OCI-LY3 (cell line): ENCODE data around the gene MGMT.

Source experiments
- H2AFZ ChIP-seq: fragments of 200-600, 300-600 bp; shearing (Covaris generic); 2 replicates; pipeline ENCODE4 v1.6.0; 2014; ENCODE audit warnings: antibody characterized with exemption, low read depth, low read length
- H3K27ac ChIP-seq: fragments of 200-600, 300-600 bp; sonication (generic); 2 replicates; pipeline ENCODE4 v1.5.1; 2014; ENCODE audit warnings: mild to moderate bottlenecking, low read length, moderate library complexity, mixed read lengths
- H3K27me3 ChIP-seq: fragments of 200-600, 300-600 bp; sonication (generic); 2 replicates; pipeline ENCODE4 v1.6.1; 2014; ENCODE audit warnings: low read depth, low read length, mixed read lengths
- H3K36me3 ChIP-seq: fragments of 200-600, 300-600 bp; sonication (generic); replicated peaks from 2 replicates; pipeline ENCODE3; 2014; ENCODE audit warnings: low read depth, low read length, mixed read lengths
- H3K4me1 ChIP-seq: fragments of 300-600, 200-600 bp; sonication (generic); 2 replicates; pipeline ENCODE4 v1.6.1; 2014; ENCODE audit warnings: low read length, mixed read lengths
- H3K4me2 ChIP-seq: fragments of 200-600, 300-600 bp; sonication (generic); 2 replicates; pipeline ENCODE4 v1.6.1; 2014; ENCODE audit warnings: low read length, mixed read lengths
- H3K4me3 ChIP-seq: fragments of 300-600, 200-600 bp; sonication (generic); 2 replicates; pipeline ENCODE4 v1.5.1; 2014; ENCODE audit warnings: antibody characterized with exemption, mild to moderate bottlenecking, low read length, moderate library complexity
- H3K79me2 ChIP-seq: fragments of 300-600, 200-600 bp; shearing (Covaris generic); 2 replicates; pipeline ENCODE4 v1.6.1; 2014; ENCODE audit warnings: mild to moderate bottlenecking, low read length, mixed read lengths
- H3K9ac ChIP-seq: fragments of 300-600, 200-600 bp; shearing (Covaris generic); 2 replicates; pipeline ENCODE4 v1.6.0; 2014; ENCODE audit warnings: mild to moderate bottlenecking, low read length, moderate library complexity
- H3K9me3 ChIP-seq: fragments of 200-600, 300-600 bp; shearing (Covaris generic); 2 replicates; pipeline ENCODE4 v1.6.1; 2014; ENCODE audit warnings: low read length, mixed read lengths; ENCODE audit not compliant: insufficient read depth
- H4K20me1 ChIP-seq: fragments of 200-600, 300-600 bp; sonication (generic); 2 replicates; pipeline ENCODE4 v1.6.1; 2016; ENCODE audit warnings: low read length, mixed read lengths; ENCODE audit not compliant: insufficient read depth
- CTCF ChIP-seq: fragments of 200-600, 300-600 bp; sonication (generic); IDR thresholded peaks from 2 replicates; pipeline ENCODE4 v1.5.1; 2014; ENCODE audit warnings: antibody characterized with exemption, low read length, low read depth
- EZH2phosphoT487 ChIP-seq: fragments of 200-600 bp; shearing (Covaris generic); IDR thresholded peaks from 2 replicates; pipeline ENCODE4 v1.6.1; 2018; ENCODE audit warnings: antibody characterized with exemption, mixed run types, low read depth

Gene MGMT

GRCh38 chr10:129641351-129641750 is 174.3 kb downstream of the MGMT start:
- Histone ChIP-seq H4K20me1 (no peaks in the 10 kb centered on the region), H3K27me3 (no peaks in the 10 kb centered on the region), H3K4me3 (no peak overlapping the region), H3K27ac (no peak overlapping the region), H3K79me2 (no peaks in the 10 kb centered on the region), H3K4me2 (no peak overlapping the region), H3K9ac (no peak overlapping the region), H3K4me1 (no peaks in the 10 kb centered on the region), H2AFZ (no peak overlapping the region), H3K36me3 (no peaks in the 10 kb centered on the region), H3K9me3 (no peaks in the 10 kb centered on the region)
- TF ChIP-seq EZH2phosphoT487 (no peak), CTCF (no peak)

- no peak overlapping the region for H3K4me3 ChIP-seq
- no peak overlapping the region for H2AFZ ChIP-seq
- TF ChIP-seq EZH2phosphoT487 (no peak), CTCF (no peak)
- H3K4me2 ChIP-seq, result no peak overlapping the region
- no peak overlapping the region for H3K27ac ChIP-seq
- no peaks in the 10 kb centered on the region for H3K36me3 ChIP-seq
- H3K79me2 ChIP-seq, result no peaks in the 10 kb centered on the region
- H3K9ac ChIP-seq, result no peak overlapping the region
- no peaks in the 10 kb centered on the region for H3K4me1 ChIP-seq
- H3K27me3 ChIP-seq, result no peaks in the 10 kb centered on the region
- H3K9me3 ChIP-seq, result no peaks in the 10 kb centered on the region
- no peaks in the 10 kb centered on the region for H4K20me1 ChIP-seq
Measured at GRCh38 chr10:129641982-129642381, 174.9 kb downstream of the MGMT start.

- Histone ChIP-seq H4K20me1 (no peaks in the 10 kb centered on the region), H3K4me1 (no peaks in the 10 kb centered on the region), H3K27me3 (no peaks in the 10 kb centered on the region), H3K9me3 (no peaks in the 10 kb centered on the region), H3K79me2 (no peaks in the 10 kb centered on the region), H3K4me3 (no peak overlapping the region), H3K4me2 (no peak overlapping the region), H2AFZ (no peak overlapping the region), H3K27ac (no peak overlapping the region), H3K9ac (no peak overlapping the region), H3K36me3 (no peaks in the 10 kb centered on the region)
- TF ChIP-seq CTCF, result no peak
- TF ChIP-seq EZH2phosphoT487, result no peak
Measured at GRCh38 chr10:129642427-129642826, 175.4 kb downstream of the MGMT start.

- H3K27ac ChIP-seq, result no peak overlapping the region
- no peaks in the 10 kb centered on the region for H3K4me1 ChIP-seq
- H4K20me1 ChIP-seq, result no peaks in the 10 kb centered on the region
- no peak overlapping the region for H3K4me3 ChIP-seq
- H3K4me2 ChIP-seq, result no peak overlapping the region
- H3K9ac ChIP-seq, result no peak overlapping the region
- no peaks in the 10 kb centered on the region for H3K27me3 ChIP-seq
- no peaks in the 10 kb centered on the region for H3K79me2 ChIP-seq
- no peaks in the 10 kb centered on the region for H3K9me3 ChIP-seq
- no peak overlapping the region for H2AFZ ChIP-seq
- H3K36me3 ChIP-seq, result no peaks in the 10 kb centered on the region
- TF ChIP-seq CTCF (no peak), EZH2phosphoT487 (no peak)
Measured at GRCh38 chr10:129643266-129643665, 176.2 kb downstream of the MGMT start.
